GM23338 (cell line): ENCODE results near the gene IRF2. TPM values are rescaled to one million over a fixed set of nuclear protein-coding genes. Genes with fewer than 3 reads are reported as not detected.

Source experiments
- ATAC-seq: fragments of 200-7000 bp; cut with Tn5 transposase; 3 replicates; pipeline ENCODE4 v1.9.1; 2020
- DNase-seq: peaks from one replicate; pipeline ENCODE4 v3.0.0-alpha.2; 2015; ENCODE audit warnings: low spot score
- H2AFZ ChIP-seq: fragments of 200-600 bp; sonication (generic); 2 replicates; pipeline ENCODE4 v1.8.0; 2016; ENCODE audit warnings: antibody characterized with exemption, mild to moderate bottlenecking, moderate library complexity
- H3F3A ChIP-seq: fragments of 200-600 bp; sonication (generic); replicated peaks from 2 replicates; pipeline ENCODE4 v1.8.0; 2017; ENCODE audit warnings: antibody characterized with exemption, mixed run types, low read depth
- H3K27ac ChIP-seq: fragments of 200-600 bp; sonication (generic); 2 replicates; pipeline ENCODE4 v1.6.1; 2016; ENCODE audit warnings: low read depth
- H3K27me3 ChIP-seq: fragments of 200-600 bp; sonication (generic); 2 replicates; pipeline ENCODE4 v1.8.0; 2016; ENCODE audit warnings: mild to moderate bottlenecking, mixed run types, moderate library complexity; ENCODE audit not compliant: insufficient read depth
- H3K36me3 ChIP-seq: fragments of 200-600 bp; sonication (generic); 2 replicates; pipeline ENCODE4 v1.8.0; 2016; ENCODE audit warnings: mild to moderate bottlenecking; ENCODE audit not compliant: insufficient read depth
- H3K4me1 ChIP-seq: fragments of 200-600 bp; sonication (generic); 2 replicates; pipeline ENCODE4 v1.8.0; 2016; ENCODE audit warnings: mild to moderate bottlenecking, moderate library complexity; ENCODE audit not compliant: insufficient read depth
- H3K4me2 ChIP-seq: fragments of 200-600 bp; sonication (generic); 2 replicates; pipeline ENCODE4 v1.7.1; 2017; ENCODE audit warnings: mixed run types
- H3K4me3 ChIP-seq: fragments of 200-600 bp; sonication (generic); 2 replicates; pipeline ENCODE4 v1.6.1; 2016; ENCODE audit warnings: mixed run types
- H3K79me2 ChIP-seq: fragments of 200-600 bp; sonication (generic); replicated peaks from 2 replicates; pipeline ENCODE4 v1.8.0; 2017; ENCODE audit warnings: mild to moderate bottlenecking; ENCODE audit not compliant: insufficient read depth
- H3K9me2 ChIP-seq: fragments of 200-600 bp; sonication (generic); 2 replicates; pipeline ENCODE4 v1.8.0; 2017; ENCODE audit not compliant: insufficient read depth
- H4K20me1 ChIP-seq: fragments of 200-600 bp; sonication (generic); replicated peaks from 2 replicates; pipeline ENCODE4 v1.8.0; 2017; ENCODE audit warnings: mild to moderate bottlenecking; ENCODE audit not compliant: insufficient read depth
- H3K27ac Mint-ChIP-seq: 2 replicates; pipeline ENCODE4 v1.8.0; 2020; ENCODE audit warnings: inconsistent platforms, mild to moderate bottlenecking, moderate library complexity, mixed read lengths
- H3K27me3 Mint-ChIP-seq: 3 replicates; pipeline ENCODE4 v1.8.0; 2022; ENCODE audit warnings: low read depth, mild to moderate bottlenecking, moderate library complexity, mixed read lengths, inconsistent platforms; ENCODE audit not compliant: insufficient read depth, poor library complexity
- H3K36me3 Mint-ChIP-seq: 3 replicates; pipeline ENCODE4 v1.8.0; 2021; ENCODE audit warnings: low read depth, mild to moderate bottlenecking, inconsistent platforms, moderate library complexity, mixed read lengths
- H3K4me1 Mint-ChIP-seq: 3 replicates; pipeline ENCODE4 v1.8.0; 2020; ENCODE audit warnings: mild to moderate bottlenecking, inconsistent platforms, mixed read lengths
- H3K4me3 Mint-ChIP-seq: 3 replicates; pipeline ENCODE4 v1.8.0; 2021; ENCODE audit warnings: moderate library complexity, mild to moderate bottlenecking, inconsistent platforms, mixed read lengths
- H3K9me3 Mint-ChIP-seq: 3 replicates; pipeline ENCODE4 v1.8.0; 2020; ENCODE audit warnings: moderate library complexity, mild to moderate bottlenecking, inconsistent platforms, mixed read lengths
- CREB1 ChIP-seq: fragments of 250-450 bp; sonication (Bioruptor Pico); IDR thresholded peaks from 2 replicates; pipeline ENCODE4 v1.5.0; 2020; ENCODE audit warnings: low read depth, mild to moderate bottlenecking, moderate library complexity
- EZH2phosphoT487 ChIP-seq: fragments of 200-600 bp; sonication (generic); IDR thresholded peaks from one replicate; pipeline ENCODE4 v1.8.1; 2018; ENCODE audit warnings: antibody characterized with exemption; ENCODE audit not compliant: unreplicated experiment
- NANOG ChIP-seq: IDR thresholded peaks from 2 replicates; pipeline ENCODE4 v1.6.1; 2016; ENCODE audit warnings: antibody characterized with exemption, borderline replicate concordance
- POLR2AphosphoS5 ChIP-seq: IDR thresholded peaks from 2 replicates; pipeline ENCODE4 v1.6.1; 2016; ENCODE audit warnings: antibody characterized with exemption, low read depth
- STAT1 ChIP-seq: IDR thresholded peaks from one replicate; pipeline ENCODE4 v1.6.1; 2016; ENCODE audit warnings: antibody characterized with exemption; ENCODE audit not compliant: unreplicated experiment
- ZNF114 ChIP-seq: fragments of 250-450 bp; sonication (Bioruptor Pico); IDR thresholded peaks from 2 replicates; pipeline ENCODE4 v1.5.0; 2020; ENCODE audit warnings: mild to moderate bottlenecking, moderate library complexity
- ZNF331 ChIP-seq: fragments of 250-450 bp; sonication (Bioruptor Pico); IDR thresholded peaks from 2 replicates; pipeline ENCODE4 v1.5.0; 2020; ENCODE audit warnings: low read depth, mild to moderate bottlenecking, moderate library complexity
- polyA plus RNA-seq: library from polyadenylated mRNA; unstranded; fragments of >200 nt; fragmentation: Nextera tagmentation; extraction: Ambion mirVana; gene quantifications from 2 replicates; pipeline ENCODE4 v1.2.1, GENCODE V29; 2016
- total RNA-seq: library from RNA; depleted of rRNA; stranded (reverse); fragments of >200 nt; shearing (Covaris generic); gene quantifications from 2 replicates; pipeline ENCODE4 v1.2.3, GENCODE V29; 2014
- TF ChIP-seq, protein P1 (sequence below): IDR thresholded peaks from 2 replicates; pipeline ENCODE4 v1.6.1; 2016; ENCODE audit warnings: antibody characterized with exemption
- TF ChIP-seq, protein P2 (sequence below): IDR thresholded peaks from one replicate; pipeline ENCODE4 v1.6.1; 2018; ENCODE audit warnings: antibody characterized with exemption; ENCODE audit not compliant: unreplicated experiment
- TF ChIP-seq, protein P3 (sequence below), 2 experiments: fragments of 200-600 bp in 1 of 2; sonication (generic) in 1 of 2; conservative IDR thresholded peaks; 2 replicates each; pipeline versions ENCODE4 v1.5.1 to v1.6.1; 2016 to 2017; ENCODE audit warnings: antibody characterized with exemption in 2 of 2, low read depth in 2 of 2, mild to moderate bottlenecking in 2 of 2, moderate library complexity in 1 of 2

The IRF2 gene
- total and polyA plus RNA-seq, 2 experiments from 2014 or later: 14.7 to 15.0 TPM

- Histone ChIP-seq H3K4me2 (no peak overlapping the region), H3K36me3 (peaks cover 6% of the 10 kb centered on the region; the same call in 1 of the 2 replicates), H3F3A (no peaks in the 10 kb centered on the region), H3K4me1 (peaks cover 16% of the 10 kb centered on the region), H4K20me1 (no peaks in the 10 kb centered on the region), H3K79me2 (no peaks in the 10 kb centered on the region), H3K27me3 (no peaks in the 10 kb centered on the region), H3K4me3 (no peak overlapping the region), H3K27ac (no peak overlapping the region), H2AFZ (no peak overlapping the region), H3K9me2 (no peaks in the 10 kb centered on the region)
- ATAC-seq (no peak), DNase-seq (no peak)
- Mint-ChIP-seq H3K9me3 (no peaks in the 10 kb centered on the region; the same call in 2 of the 3 replicates), H3K4me3 (no peak overlapping the region), H3K4me1 (peaks cover 35% of the 10 kb centered on the region), H3K36me3 (peaks cover 54% of the 10 kb centered on the region), H3K27me3 (peaks cover 7% of the 10 kb centered on the region), H3K27ac (no peak overlapping the region)
- no peak for TF ChIP-seq STAT1
- TF ChIP-seq, protein P1, sequence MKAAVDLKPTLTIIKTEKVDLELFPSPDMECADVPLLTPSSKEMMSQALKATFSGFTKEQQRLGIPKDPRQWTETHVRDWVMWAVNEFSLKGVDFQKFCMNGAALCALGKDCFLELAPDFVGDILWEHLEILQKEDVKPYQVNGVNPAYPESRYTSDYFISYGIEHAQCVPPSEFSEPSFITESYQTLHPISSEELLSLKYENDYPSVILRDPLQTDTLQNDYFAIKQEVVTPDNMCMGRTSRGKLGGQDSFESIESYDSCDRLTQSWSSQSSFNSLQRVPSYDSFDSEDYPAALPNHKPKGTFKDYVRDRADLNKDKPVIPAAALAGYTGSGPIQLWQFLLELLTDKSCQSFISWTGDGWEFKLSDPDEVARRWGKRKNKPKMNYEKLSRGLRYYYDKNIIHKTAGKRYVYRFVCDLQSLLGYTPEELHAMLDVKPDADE: no peak
- TF ChIP-seq, protein P2, sequence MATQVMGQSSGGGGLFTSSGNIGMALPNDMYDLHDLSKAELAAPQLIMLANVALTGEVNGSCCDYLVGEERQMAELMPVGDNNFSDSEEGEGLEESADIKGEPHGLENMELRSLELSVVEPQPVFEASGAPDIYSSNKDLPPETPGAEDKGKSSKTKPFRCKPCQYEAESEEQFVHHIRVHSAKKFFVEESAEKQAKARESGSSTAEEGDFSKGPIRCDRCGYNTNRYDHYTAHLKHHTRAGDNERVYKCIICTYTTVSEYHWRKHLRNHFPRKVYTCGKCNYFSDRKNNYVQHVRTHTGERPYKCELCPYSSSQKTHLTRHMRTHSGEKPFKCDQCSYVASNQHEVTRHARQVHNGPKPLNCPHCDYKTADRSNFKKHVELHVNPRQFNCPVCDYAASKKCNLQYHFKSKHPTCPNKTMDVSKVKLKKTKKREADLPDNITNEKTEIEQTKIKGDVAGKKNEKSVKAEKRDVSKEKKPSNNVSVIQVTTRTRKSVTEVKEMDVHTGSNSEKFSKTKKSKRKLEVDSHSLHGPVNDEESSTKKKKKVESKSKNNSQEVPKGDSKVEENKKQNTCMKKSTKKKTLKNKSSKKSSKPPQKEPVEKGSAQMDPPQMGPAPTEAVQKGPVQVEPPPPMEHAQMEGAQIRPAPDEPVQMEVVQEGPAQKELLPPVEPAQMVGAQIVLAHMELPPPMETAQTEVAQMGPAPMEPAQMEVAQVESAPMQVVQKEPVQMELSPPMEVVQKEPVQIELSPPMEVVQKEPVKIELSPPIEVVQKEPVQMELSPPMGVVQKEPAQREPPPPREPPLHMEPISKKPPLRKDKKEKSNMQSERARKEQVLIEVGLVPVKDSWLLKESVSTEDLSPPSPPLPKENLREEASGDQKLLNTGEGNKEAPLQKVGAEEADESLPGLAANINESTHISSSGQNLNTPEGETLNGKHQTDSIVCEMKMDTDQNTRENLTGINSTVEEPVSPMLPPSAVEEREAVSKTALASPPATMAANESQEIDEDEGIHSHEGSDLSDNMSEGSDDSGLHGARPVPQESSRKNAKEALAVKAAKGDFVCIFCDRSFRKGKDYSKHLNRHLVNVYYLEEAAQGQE: no peak
Measured at GRCh38 chr4:184397516-184398163, 76.7 kb downstream of the IRF2 start.

DNA sequence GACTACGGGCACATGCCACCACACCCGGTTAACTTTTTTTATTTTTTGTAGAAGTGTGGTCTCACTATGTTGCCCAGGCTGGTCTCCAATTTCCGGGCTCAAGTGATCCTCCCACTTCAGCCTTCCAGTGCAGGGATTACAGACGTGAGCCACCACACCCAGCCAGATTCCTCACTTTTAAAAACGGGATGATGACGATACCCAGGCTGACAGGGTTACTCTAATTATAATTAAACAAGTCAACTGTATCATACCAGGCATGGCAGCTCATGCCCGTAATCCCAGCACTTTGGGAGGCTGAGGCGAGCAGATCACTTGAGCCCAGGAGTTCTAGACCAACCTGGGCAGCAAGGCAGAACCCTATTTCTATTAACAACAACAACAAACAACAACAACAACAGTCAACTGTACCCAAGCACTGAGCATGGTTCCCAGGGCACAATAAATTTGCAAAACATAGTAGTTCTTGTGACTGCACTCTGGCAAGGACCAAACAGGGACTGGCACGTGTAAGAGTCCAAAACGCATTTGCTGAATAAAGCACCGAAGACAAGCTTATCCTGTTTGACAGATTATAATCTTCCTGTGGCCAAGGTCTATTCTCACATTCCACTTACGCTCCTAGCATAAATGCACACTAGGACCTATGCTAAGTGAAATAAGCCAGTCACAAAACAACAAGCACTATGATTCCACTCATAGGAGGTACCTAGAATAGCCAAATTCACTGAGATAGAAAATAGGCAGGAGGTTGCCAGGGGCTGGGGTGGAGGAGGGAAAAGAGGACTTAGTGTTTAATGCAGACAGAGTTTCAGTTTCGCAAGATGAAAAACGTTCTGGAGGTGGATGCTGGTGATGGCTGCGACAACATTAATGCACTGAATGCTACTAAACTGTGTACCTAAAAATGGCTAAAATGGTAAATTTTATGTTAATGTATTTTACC, 77.5 kb downstream of the IRF2 start:
- H3K9me2 ChIP-seq: no peaks in the 10 kb centered on the region
- no peak for ATAC-seq
- H3K9me3 Mint-ChIP-seq: no peaks in the 10 kb centered on the region; the same call in 2 of the 3 replicates
- no peak overlapping the region for H3K4me3 Mint-ChIP-seq
- H3K27me3 ChIP-seq: no peaks in the 10 kb centered on the region
- peaks cover 4% of the 10 kb centered on the region for H3K27me3 Mint-ChIP-seq
- peaks cover 27% of the 10 kb centered on the region for H3K4me1 Mint-ChIP-seq
- H3K36me3 Mint-ChIP-seq: peaks cover 62% of the 10 kb centered on the region
- H3K27ac ChIP-seq: no peak overlapping the region
- H3K36me3 ChIP-seq: peaks cover 6% of the 10 kb centered on the region; the same call in 1 of the 2 replicates
- H3K79me2 ChIP-seq: no peaks in the 10 kb centered on the region
- no peaks in the 10 kb centered on the region for H3F3A ChIP-seq
- no peak overlapping the region for H3K4me3 ChIP-seq
- no peak overlapping the region for H2AFZ ChIP-seq
- DNase-seq: no peak
- H3K4me2 ChIP-seq: no peak overlapping the region
- no peak overlapping the region for H3K27ac Mint-ChIP-seq
- H4K20me1 ChIP-seq: no peaks in the 10 kb centered on the region
- H3K4me1 ChIP-seq: peaks cover 11% of the 10 kb centered on the region; the same call in 1 of the 2 replicates
- TF ChIP-seq, protein P3, sequence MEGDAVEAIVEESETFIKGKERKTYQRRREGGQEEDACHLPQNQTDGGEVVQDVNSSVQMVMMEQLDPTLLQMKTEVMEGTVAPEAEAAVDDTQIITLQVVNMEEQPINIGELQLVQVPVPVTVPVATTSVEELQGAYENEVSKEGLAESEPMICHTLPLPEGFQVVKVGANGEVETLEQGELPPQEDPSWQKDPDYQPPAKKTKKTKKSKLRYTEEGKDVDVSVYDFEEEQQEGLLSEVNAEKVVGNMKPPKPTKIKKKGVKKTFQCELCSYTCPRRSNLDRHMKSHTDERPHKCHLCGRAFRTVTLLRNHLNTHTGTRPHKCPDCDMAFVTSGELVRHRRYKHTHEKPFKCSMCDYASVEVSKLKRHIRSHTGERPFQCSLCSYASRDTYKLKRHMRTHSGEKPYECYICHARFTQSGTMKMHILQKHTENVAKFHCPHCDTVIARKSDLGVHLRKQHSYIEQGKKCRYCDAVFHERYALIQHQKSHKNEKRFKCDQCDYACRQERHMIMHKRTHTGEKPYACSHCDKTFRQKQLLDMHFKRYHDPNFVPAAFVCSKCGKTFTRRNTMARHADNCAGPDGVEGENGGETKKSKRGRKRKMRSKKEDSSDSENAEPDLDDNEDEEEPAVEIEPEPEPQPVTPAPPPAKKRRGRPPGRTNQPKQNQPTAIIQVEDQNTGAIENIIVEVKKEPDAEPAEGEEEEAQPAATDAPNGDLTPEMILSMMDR (conservative IDR thresholded peaks at IDR 0.05; ENCODE audit: low read depth in 2 of 2): no peak
- TF ChIP-seq ZNF331 (no peak), NANOG (no peak), ZNF114 (CRISPR knock-in tag) (no peak), POLR2AphosphoS5 (no peak), EZH2phosphoT487 (no peak), CREB1 (no peak)
- TF ChIP-seq, protein P1: no peak
